Activated T-helper 2 cell treated with anti-CD3 and anti-CD28 coated beads, Interferon-gamma antibody, Interleukin-2, Interleukin-4, amounts not matched to agents 10 μg/mL and 5 μg/mL and 100 μg/mL, durations not matched to agents 14 hours and 24 hours and 36 hours (primary cell): Measurements from ENCODE around the gene SLC46A1. TPM values are rescaled to one million over a fixed set of nuclear protein-coding genes. Genes with fewer than 3 reads are reported as not detected.
A peak's percentile ranks its signal among the peaks of the same experiment; 100 is the strongest.

Source experiments
- DNase-seq: peaks from one replicate; pipeline ENCODE4 v3.0.0; 2021; ENCODE audit warnings: low spot score
- H3K27ac Mint-ChIP-seq: one replicate; pipeline ENCODE4 v1.8.0; 2021; ENCODE audit warnings: mixed read lengths
- H3K27me3 Mint-ChIP-seq: one replicate; pipeline ENCODE4 v1.8.0; 2021; ENCODE audit warnings: low read depth, mixed read lengths
- H3K36me3 Mint-ChIP-seq: one replicate; pipeline ENCODE4 v1.8.0; 2021; ENCODE audit warnings: low read depth, mixed read lengths
- H3K4me1 Mint-ChIP-seq: one replicate; pipeline ENCODE4 v1.8.0; 2021; ENCODE audit warnings: low read depth, mixed read lengths
- H3K4me3 Mint-ChIP-seq: one replicate; pipeline ENCODE4 v1.8.0; 2021; ENCODE audit warnings: low read depth, mild to moderate bottlenecking, moderate library complexity, mixed read lengths
- H3K9me3 Mint-ChIP-seq: one replicate; pipeline ENCODE4 v1.8.0; 2021; ENCODE audit warnings: mixed read lengths
- intact Hi-C: fragments of 100-400 bp; cut with micrococcal nuclease; formaldehyde crosslinking; loops from one replicate; pipeline ENCODE4 v1.15.1; 2023
- total RNA-seq: library from RNA; stranded (reverse); gene quantifications from 2 replicates; pipeline ENCODE4 v1.2.3, GENCODE V29; 2022

SLC46A1 gene
- total RNA-seq, 1 donor from 2014 or later, result 6.9 TPM

DNA sequence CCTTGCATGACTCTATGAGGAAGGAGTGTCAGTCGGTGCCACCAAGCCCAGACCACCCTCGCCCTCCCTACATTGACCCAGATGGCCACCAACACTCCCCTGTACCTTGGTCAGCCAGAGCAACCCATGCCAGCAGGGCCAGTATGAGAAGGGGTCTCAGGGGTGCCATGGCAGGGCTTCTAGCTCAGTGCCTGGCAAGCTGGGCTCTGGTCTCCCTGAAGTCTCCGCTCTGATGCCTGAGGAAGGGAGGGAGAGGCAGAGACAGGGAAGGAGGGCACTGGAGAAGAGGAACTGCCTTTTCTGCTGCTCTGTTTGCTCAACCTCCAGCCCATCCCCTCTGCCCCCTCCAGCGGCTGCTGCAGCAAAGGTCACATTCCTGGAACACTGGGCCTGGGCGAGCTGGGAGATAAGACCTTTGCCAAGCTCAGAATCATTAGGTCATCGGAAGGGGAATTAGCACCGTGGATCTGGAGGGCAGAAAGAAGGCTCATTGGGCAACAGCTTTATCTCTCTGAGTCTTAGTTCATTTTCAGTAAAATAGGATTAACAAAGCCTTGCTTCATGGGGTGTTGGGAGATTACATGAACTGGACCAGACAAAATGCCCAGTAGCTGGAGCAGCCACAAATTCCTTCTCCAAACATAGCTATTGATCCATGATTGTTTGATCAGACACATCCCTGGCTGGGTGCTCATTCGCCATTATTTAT is 35.8 kb downstream of the SLC46A1 start, which contains the start of gene VTN:
TSS of gene VTN (minus strand) at position 273 of the 709 bp plus-strand sequence. CDS start at position 169, 104 bp downstream.
- DNase-seq, result no peak
- Mint-ChIP-seq H3K4me1 (peaks cover 13% of the 10 kb centered on the region), H3K27me3 (no peaks in the 10 kb centered on the region), H3K9me3 (no peaks in the 10 kb centered on the region), H3K27ac (peak within 1 kb of the TSS; percentile 93), H3K4me3 (peak within 1 kb of the TSS; percentile 95), H3K36me3 (peaks cover 7% of the 10 kb centered on the region)
- intact Hi-C loops, result loop anchor here (10.0 kb wide), 1 partner anchor 55 kb away; the partner anchor contains the start of gene TMEM97

DNA sequence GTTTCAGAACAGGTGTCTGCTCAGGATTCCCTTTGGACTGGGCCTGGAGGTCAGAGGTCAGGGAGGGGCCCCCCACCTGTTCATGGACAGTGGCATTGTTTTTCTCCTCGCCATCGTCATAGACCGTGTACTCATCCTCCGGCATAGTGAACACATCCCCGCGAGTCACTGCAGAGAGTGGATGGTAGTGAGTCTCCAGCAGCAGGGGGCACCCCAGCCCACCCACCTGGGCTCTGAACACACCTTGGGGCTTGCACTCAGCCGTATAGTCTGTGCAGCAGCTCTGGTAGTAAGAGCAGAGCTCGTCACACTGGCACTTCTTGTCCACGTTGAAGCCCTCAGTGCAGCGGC is 36.4 kb downstream of the SLC46A1 start:
- DNase-seq, result no peak
- Mint-ChIP-seq H3K4me3 (no peak overlapping the region), H3K9me3 (no peaks in the 10 kb centered on the region), H3K27ac (no peak overlapping the region), H3K27me3 (no peaks in the 10 kb centered on the region), H3K36me3 (peaks cover 4% of the 10 kb centered on the region), H3K4me1 (peaks cover 13% of the 10 kb centered on the region)
- intact Hi-C loops, result loop anchor here (10.0 kb wide), 1 partner anchor 55 kb away; the partner anchor contains the start of gene TMEM97

DNA sequence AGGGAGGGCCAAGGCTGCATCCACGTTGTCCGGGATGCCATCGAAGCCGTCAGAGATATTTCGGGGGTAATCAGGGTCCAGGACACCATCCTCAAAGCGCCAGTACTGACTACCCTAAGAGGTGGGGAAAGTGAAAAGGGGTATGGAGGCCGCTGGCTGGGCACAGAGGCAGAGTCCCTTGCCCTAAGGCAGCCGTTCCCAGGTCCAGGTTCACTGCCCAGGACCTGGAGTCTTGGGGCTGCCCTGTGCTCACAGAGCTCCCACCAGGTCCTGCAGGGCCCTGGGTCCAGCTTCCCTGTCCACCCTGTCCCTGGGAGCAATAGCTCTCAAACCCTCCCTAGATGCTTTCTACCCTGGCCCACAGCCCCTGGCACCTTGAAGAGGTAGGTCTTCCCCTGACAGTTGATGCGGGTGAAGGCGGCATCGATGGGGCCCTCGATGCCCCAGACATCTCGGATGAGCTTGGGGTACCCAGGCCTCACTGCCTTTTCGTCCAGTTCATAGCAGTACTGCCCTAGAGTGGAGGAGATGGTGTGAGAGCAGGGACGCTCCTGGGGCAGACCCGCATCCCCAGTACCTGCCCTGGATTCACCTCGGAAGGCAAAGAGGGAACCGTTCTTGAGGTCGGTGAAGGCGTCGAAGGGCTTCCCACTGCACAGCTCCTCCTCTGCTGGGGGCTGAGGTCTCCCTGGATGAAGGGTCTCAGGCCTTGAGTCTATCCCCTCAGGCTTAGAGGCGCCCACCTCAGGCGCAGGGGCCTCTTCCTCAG is 36.9 kb downstream of the SLC46A1 start:
- Mint-ChIP-seq H3K27ac (no peak overlapping the region), H3K36me3 (peaks cover 4% of the 10 kb centered on the region), H3K4me1 (peaks cover 13% of the 10 kb centered on the region), H3K4me3 (no peak overlapping the region), H3K9me3 (no peaks in the 10 kb centered on the region), H3K27me3 (no peaks in the 10 kb centered on the region)
- no peak for DNase-seq
- intact Hi-C loops, result no loop called here

GRCh38 chr17:28368306-28368831 is 37.6 kb downstream of the SLC46A1 start:
- no peak for DNase-seq
- intact Hi-C loops, result no loop called here
- no peak overlapping the region for H3K27ac Mint-ChIP-seq
- H3K4me1 Mint-ChIP-seq, result peaks cover 10% of the 10 kb centered on the region
- no peaks in the 10 kb centered on the region for H3K36me3 Mint-ChIP-seq
- H3K4me3 Mint-ChIP-seq, result no peak overlapping the region
- no peaks in the 10 kb centered on the region for H3K9me3 Mint-ChIP-seq
- no peaks in the 10 kb centered on the region for H3K27me3 Mint-ChIP-seq

DNA sequence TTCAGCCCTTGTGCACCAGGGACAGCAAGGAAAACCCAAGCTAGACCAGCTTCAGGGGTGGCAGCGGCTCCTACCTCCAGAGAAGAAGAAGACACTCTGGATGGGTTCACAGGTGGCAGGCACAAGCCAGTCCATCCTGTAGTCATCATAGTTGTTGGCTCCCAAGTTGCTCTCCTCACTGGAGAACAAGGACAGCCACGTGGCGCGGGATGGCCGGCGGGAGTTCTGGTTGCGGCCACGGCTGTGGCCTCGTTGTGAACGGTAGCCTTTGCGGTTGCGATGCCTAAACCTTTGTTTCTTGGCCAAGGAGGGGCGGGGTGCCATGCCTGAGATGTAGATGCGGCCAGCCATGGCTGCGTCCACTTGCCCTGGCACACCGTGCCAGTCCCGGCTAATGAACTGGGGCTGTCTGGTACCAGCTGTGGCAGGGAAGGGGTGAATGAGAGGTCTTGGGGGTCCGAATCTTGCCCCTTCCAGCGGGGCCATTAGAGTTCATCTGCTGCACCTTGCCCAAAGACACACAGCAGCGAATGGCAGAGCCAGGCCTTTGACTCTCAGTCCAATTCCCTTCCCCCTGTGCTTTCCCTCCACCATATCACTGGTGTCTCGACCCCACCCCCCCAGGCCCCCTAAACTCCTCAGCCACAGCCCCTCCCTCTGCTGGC is 38.2 kb downstream of the SLC46A1 start:
- no peak for DNase-seq
- intact Hi-C loops, result no loop called here
- Mint-ChIP-seq H3K9me3 (no peaks in the 10 kb centered on the region), H3K36me3 (no peaks in the 10 kb centered on the region), H3K27ac (no peak overlapping the region), H3K4me3 (no peak overlapping the region), H3K27me3 (no peaks in the 10 kb centered on the region), H3K4me1 (peaks cover 4% of the 10 kb centered on the region)

GRCh38 chr17:28366605-28367004 is 39.4 kb downstream of the SLC46A1 start:
- H3K36me3 Mint-ChIP-seq, result peaks cover 4% of the 10 kb centered on the region
- DNase-seq, result no peak
- peaks cover 3% of the 10 kb centered on the region for H3K4me1 Mint-ChIP-seq
- H3K9me3 Mint-ChIP-seq, result no peaks in the 10 kb centered on the region
- no peaks in the 10 kb centered on the region for H3K27me3 Mint-ChIP-seq
- no peak overlapping the region for H3K27ac Mint-ChIP-seq
- intact Hi-C loops, result no loop called here
- no peak overlapping the region for H3K4me3 Mint-ChIP-seq

DNA sequence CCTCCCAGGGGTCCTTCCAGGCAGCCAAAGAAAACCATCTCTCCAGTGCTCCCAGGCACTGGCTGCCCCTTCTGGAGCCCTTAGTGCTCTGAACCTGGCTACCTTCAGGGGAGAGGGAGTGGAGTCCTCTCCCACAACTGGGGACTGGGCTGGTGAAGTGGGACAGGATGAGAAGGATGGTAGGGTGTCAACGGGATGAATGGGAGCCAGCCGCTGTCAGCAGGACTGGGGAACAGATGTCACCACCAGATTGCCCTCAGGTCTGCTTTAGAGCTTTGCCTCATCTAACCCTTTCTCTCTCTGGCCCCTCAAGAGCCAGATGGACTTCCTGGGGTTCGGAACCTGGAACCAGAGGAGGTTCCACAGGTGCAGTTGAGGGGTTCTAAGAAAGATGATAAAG is 40.5 kb downstream of the SLC46A1 start:
- H3K9me3 Mint-ChIP-seq, result no peaks in the 10 kb centered on the region
- peaks cover 16% of the 10 kb centered on the region for H3K36me3 Mint-ChIP-seq
- H3K27ac Mint-ChIP-seq, result no peak overlapping the region
- no peak overlapping the region for H3K4me3 Mint-ChIP-seq
- no peak for DNase-seq
- no peaks in the 10 kb centered on the region for H3K4me1 Mint-ChIP-seq
- intact Hi-C loops, result no loop called here
- no peaks in the 10 kb centered on the region for H3K27me3 Mint-ChIP-seq

GRCh38 chr17:28364665-28365363 is 41.2 kb downstream of the SLC46A1 start, which contains the start of gene SEBOX:
Gene SEBOX (minus strand): TSS chr17:28365199. CDS start chr17:28365151, 48 bp downstream.
- H3K4me3 Mint-ChIP-seq, result no peak within 1 kb of the TSS
- H3K36me3 Mint-ChIP-seq, result peaks cover 20% of the 10 kb centered on the region
- H3K27ac Mint-ChIP-seq, result no peak within 1 kb of the TSS
- no peaks in the 10 kb centered on the region for H3K9me3 Mint-ChIP-seq
- no peak for DNase-seq
- H3K4me1 Mint-ChIP-seq, result no peaks in the 10 kb centered on the region
- no peaks in the 10 kb centered on the region for H3K27me3 Mint-ChIP-seq
- intact Hi-C loops, result no loop called here

DNA sequence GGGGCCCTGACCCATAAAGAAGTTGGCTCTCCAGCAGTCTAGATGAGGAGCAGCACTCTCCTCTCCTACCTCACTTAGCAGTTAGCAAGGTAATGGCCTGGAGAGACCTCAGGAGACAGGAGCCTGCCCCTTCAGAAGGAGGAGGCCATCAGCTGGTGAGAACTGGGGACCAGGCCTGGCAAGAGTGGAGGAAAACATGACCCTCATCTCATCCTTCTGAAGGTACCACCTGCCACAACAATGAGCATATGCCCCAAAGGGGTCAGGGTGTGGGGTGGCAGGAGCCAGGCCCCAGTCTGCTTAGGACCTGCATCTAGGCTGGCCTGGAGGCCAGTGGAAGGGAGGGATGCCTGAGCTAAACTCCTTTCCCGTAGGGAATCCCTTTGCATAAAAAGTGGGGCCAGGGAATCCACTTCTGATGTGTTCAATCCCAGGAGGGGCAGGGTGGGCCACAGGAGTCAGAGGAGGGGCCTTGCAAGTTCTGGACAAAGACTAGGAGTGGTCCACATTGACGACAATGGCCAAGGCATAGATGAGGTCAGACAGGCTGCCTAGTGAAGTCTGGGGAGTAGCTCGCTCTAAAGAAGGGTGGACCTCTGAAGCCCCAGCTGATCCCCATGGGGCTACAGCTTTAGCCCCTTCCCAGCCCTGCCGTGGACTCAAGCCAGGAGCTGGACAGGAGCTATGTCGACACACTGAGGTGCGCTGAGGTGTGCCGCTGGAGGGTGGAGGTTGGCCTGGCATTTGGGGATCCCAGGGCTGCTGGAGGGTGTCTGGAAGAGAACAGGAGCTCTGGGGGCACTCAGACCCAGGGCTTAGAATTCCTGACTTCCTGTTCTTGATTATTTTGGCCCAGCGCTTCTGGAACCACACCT is 42.0 kb downstream of the SLC46A1 start:
- H3K36me3 Mint-ChIP-seq, result peaks cover 25% of the 10 kb centered on the region
- no peaks in the 10 kb centered on the region for H3K27me3 Mint-ChIP-seq
- intact Hi-C loops, result no loop called here
- H3K9me3 Mint-ChIP-seq, result no peaks in the 10 kb centered on the region
- no peak overlapping the region for H3K27ac Mint-ChIP-seq
- H3K4me1 Mint-ChIP-seq, result no peaks in the 10 kb centered on the region
- no peak overlapping the region for H3K4me3 Mint-ChIP-seq
- DNase-seq, result no peak

- DNase-seq, result no peak
- H3K9me3 Mint-ChIP-seq, result no peaks in the 10 kb centered on the region
- no peak overlapping the region for H3K27ac Mint-ChIP-seq
- peaks cover 4% of the 10 kb centered on the region for H3K4me1 Mint-ChIP-seq
- peaks cover 25% of the 10 kb centered on the region for H3K36me3 Mint-ChIP-seq
- no peaks in the 10 kb centered on the region for H3K27me3 Mint-ChIP-seq
- intact Hi-C loops, result no loop called here
- no peak overlapping the region for H3K4me3 Mint-ChIP-seq
Measured at GRCh38 chr17:28363186-28363585, 42.8 kb downstream of the SLC46A1 start.

- Mint-ChIP-seq H3K27me3 (no peaks in the 10 kb centered on the region), H3K4me1 (peaks cover 22% of the 10 kb centered on the region), H3K4me3 (peak overlapping the region; percentile 97), H3K9me3 (no peaks in the 10 kb centered on the region), H3K36me3 (peaks cover 60% of the 10 kb centered on the region), H3K27ac (peak overlapping the region; percentile 95)
- intact Hi-C loops, result loop anchor here (1.0 kb wide), 2 partner anchors 13 to 23 kb away; partner anchors contain the start of genes IFT20, SARM1 and TNFAIP1
- no peak for DNase-seq
Measured at GRCh38 chr17:28357901-28358197, 48.2 kb downstream of the SLC46A1 start.
